Liver (tissue), 3 donors: ENCODE results near the gene RANGAP1.

Source experiments
- ATF3 ChIP-seq: IDR thresholded peaks from 2 replicates; pipeline ENCODE4 v1.6.1; 2016; ENCODE audit warnings: antibody characterized with exemption
- CTCF ChIP-seq: fragments of 150-350 bp; IDR thresholded peaks from 2 replicates; pipeline ENCODE4 v1.5.1; 2017; ENCODE audit warnings: improper control_type of control experiment, low read depth, low read length; ENCODE audit not compliant: missing input control
- REST ChIP-seq: IDR thresholded peaks from 2 replicates; pipeline ENCODE4 v1.6.1; 2016; ENCODE audit warnings: antibody characterized with exemption, mild to moderate bottlenecking
- TF ChIP-seq, protein P1 (sequence below): IDR thresholded peaks from 2 replicates; pipeline ENCODE4 v1.6.1; 2016; ENCODE audit warnings: antibody characterized with exemption
- donor health status: healthy.
- donor health status: healthy.

DNA sequence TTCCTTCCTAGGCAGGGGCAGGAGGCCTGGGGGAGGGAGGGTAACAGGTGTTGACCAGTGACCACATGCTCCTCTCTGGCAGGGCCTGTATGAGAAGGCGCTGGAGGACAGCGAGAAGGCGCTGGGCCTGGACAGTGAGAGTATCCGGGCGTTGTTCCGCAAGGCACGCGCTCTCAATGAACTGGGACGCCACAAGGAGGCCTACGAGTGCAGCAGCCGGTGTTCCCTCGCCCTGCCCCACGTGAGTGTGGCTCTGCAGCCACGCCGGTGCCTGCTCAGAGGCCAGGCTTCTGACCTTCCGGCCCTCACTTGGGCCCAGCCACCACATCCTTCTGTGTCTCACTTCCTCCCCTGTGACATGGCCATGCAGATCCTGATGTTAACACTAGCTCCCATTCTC, 41.1 kb upstream of the RANGAP1 start:
- TF ChIP-seq, protein P1, sequence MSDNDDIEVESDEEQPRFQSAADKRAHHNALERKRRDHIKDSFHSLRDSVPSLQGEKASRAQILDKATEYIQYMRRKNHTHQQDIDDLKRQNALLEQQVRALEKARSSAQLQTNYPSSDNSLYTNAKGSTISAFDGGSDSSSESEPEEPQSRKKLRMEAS, result peak; percentile 77
- TF ChIP-seq CTCF (peak; percentile 15), ATF3 (no peak), REST (no peak)
